ENCODE measurements around the gene ADGRD2. TPM values are rescaled to one million over a fixed set of nuclear protein-coding genes. Genes with fewer than 3 reads are reported as not detected.

ADGRD2 gene
- total and polyA plus RNA-seq, 9 of the 15 experiments (the other 6 are each of a cell fraction or from before 2014, with no cell fraction given) = not detected

DNA sequence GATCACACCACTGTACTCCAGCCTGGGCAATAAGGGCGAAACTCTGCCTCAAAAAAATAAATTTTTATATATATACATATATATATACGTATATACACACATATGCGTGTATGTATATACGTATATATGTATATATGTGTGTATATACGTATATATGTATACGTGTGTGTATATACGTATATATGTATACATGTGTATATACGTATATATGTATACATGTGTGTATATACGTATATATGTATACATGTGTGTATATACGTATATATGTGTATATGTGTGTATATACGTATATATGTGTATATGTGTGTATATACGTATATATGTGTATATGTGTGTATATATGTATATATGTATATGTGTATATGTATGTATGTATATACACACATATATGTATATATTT lies 24.5 kb upstream of the ADGRD2 start (continued):
- TF ChIP-seq ZNF79 (CRISPR knock-in tag; IDR thresholded peaks at IDR 0.05; ENCODE audit: low read depth) (0 out of 2 replicates have a peak, but pooled peaks have one; percentile 27), MTF1 (CRISPR knock-in tag; IDR thresholded peaks at IDR 0.05; ENCODE audit: borderline replicate concordance) (peak; percentile 92; the same call in 1 of the 2 replicates), ZNF449 (CRISPR knock-in tag; IDR thresholded peaks at IDR 0.05) (peak; percentile 85), SLC30A9 (CRISPR knock-in tag; IDR thresholded peaks at IDR 0.05) (peak; percentile 77; the same call in 1 of the 2 replicates)

GRCh38 chr9:124426361-124426760 lies 23.9 kb upstream of the ADGRD2 start:
- Histone ChIP-seq H3K9ac (ENCODE audit: insufficient read depth in 1 of 2, low read depth in 2 of 2, low read length in 2 of 2) (no peak overlapping the region), H3K9me3 (replicated peaks; ENCODE audit: control insufficient read depth, insufficient read depth, low read depth, low read length) (no peaks in the 10 kb centered on the region), H3K79me2 (ENCODE audit: control insufficient read depth, insufficient read depth, low read length) (no peaks in the 10 kb centered on the region), H3K4me1 (replicated peaks in 1 of 2; ENCODE audit: control insufficient read depth in 2 of 2, insufficient read depth in 2 of 2, low read length in 2 of 2) (peaks cover 7 to 12% of the 10 kb centered on the region in 2 experiments; a peak in 4 of 5 replicates), H3K4me2 (ENCODE audit: insufficient read depth, low read length) (no peak overlapping the region), H4K20me1 (replicated peaks; ENCODE audit: control insufficient read depth, insufficient read depth, low read length) (no peaks in the 10 kb centered on the region), H3K27me3 (ENCODE audit: control insufficient read depth in 2 of 2, insufficient read depth in 2 of 2, low read length in 2 of 2) (peaks cover 0 to 21% of the 10 kb centered on the region in 2 experiments; a peak in 4 of 5 replicates), H3K36me3 (ENCODE audit: control insufficient read depth, insufficient read depth, low read length) (no peaks in the 10 kb centered on the region), H3K9me1 (ENCODE audit: control insufficient read depth, insufficient read depth, low read length) (no peaks in the 10 kb centered on the region), H2AFZ (ENCODE audit: low read depth, low read length) (no peak overlapping the region), H3K27ac (ENCODE audit: extremely low read depth, low read depth, low read length) (no peak overlapping the region), H3K4me3 (no peak overlapping the region)
- no TSS peak for BruUV-seq (replicated peaks)
- DNase-seq (ENCODE audit: extremely low read depth in 1 of 4, low spot score in 3 of 4) (no peak), ATAC-seq (no peak), FAIRE-seq (no peak)
- WGBS (ENCODE audit: insufficient coverage, low coverage, missing lambda C conversion rate) = 34% methylated on average over 4 of the region's 7 CpGs
- intact Hi-C loops (cut with micrococcal nuclease) (no loop called here), in situ Hi-C loops (cut with MboI) (no loop called here)
- ChIA-PET POLR2A (interaction anchor here (1.2 kb wide), 1 partner anchor 25 kb away, joined by 3 read pairs; no protein-coding TSS in a partner anchor), CTCF (ENCODE audit: low intra/inter-chr PET ratio) (no interaction called here)
- TF ChIP-seq RFX1 (IDR thresholded peaks at IDR 0.05) = no peak
- no peak for TF ChIP-seq ZNF75A (CRISPR knock-in tag; IDR thresholded peaks at IDR 0.05)
- TF ChIP-seq ZNF143 (CRISPR knock-in tag; IDR thresholded peaks at IDR 0.05) = no peak
- TF ChIP-seq MNT (conservative IDR thresholded peaks at IDR 0.05) = no peak
- no peak for TF ChIP-seq HMBOX1 (IDR thresholded peaks at IDR 0.05)
- TF ChIP-seq HNRNPL (IDR thresholded peaks at IDR 0.05; ENCODE audit: low read depth, low read length) = no peak
- no peak for TF ChIP-seq PTBP1 (IDR thresholded peaks at IDR 0.05; ENCODE audit: low read depth, low read length)
- no peak for TF ChIP-seq POLR2A (conservative IDR thresholded peaks at IDR 0.05)
- TF ChIP-seq ZMIZ1 (IDR thresholded peaks at IDR 0.05; ENCODE audit: low read depth in 2 of 2, low read length in 2 of 2) = no peak
- TF ChIP-seq BRD9 (IDR thresholded peaks at IDR 0.05; ENCODE audit: low read depth, partially characterized antibody) = no peak
- TF ChIP-seq GABPA (tag; conservative IDR thresholded peaks at IDR 0.05; ENCODE audit: low read depth) = no peak

All from K562 (cell line).